Sigmoid colon (tissue), 4 donors: Measurements from ENCODE around the gene RIPOR3.

Experiments used
- EP300 ChIP-seq, 4 donors: sonication (generic); formaldehyde crosslinking; IDR thresholded peaks; one replicate each; pipeline ENCODE4 v1.6.1; 2017; ENCODE audit warnings: antibody characterized with exemption in 4 of 4
- POLR2AphosphoS5 ChIP-seq, 4 donors: sonication (generic); formaldehyde crosslinking; IDR thresholded peaks; one replicate each; pipeline ENCODE4 v1.6.1; 2017; ENCODE audit warnings: antibody characterized with exemption in 4 of 4

- TF ChIP-seq EP300 (IDR thresholded peaks at IDR 0.05) = no peak
- TF ChIP-seq POLR2AphosphoS5 (IDR thresholded peaks at IDR 0.05) = no peak
These were observed 37.9 kb upstream of the RIPOR3 start for GRCh38 chr20:50728981-50729874.
